ENCODE measurements around the gene BNIPL.

Gene BNIPL

GRCh38 chr1:151036356-151036755 lies at the start of gene BNIPL:
BNIPL (plus strand) TSS chr1:151036586; CDS start chr1:151036726, 140 bp downstream.
- Mint-ChIP-seq H3K9me3 (no peaks in the 10 kb centered on the region), H3K4me3 (no peak within 1 kb of the TSS), H3K27me3 (ENCODE audit: low read depth) (no peaks in the 10 kb centered on the region), H3K27ac (no peak within 1 kb of the TSS), H3K4me1 (no peaks in the 10 kb centered on the region), H3K36me3 (ENCODE audit: low read depth) (peaks cover 41% of the 10 kb centered on the region)
- TF ChIP-seq CTCF (IDR thresholded peaks at IDR 0.05; ENCODE audit: unreplicated experiment in 3 of 3): no peak

GRCh38 chr1:150987924-150988323 lies 48.5 kb upstream of the BNIPL start:
- no peaks in the 10 kb centered on the region for H3K9me3 Mint-ChIP-seq
- no peak for TF ChIP-seq CTCF (IDR thresholded peaks at IDR 0.05; ENCODE audit: unreplicated experiment in 3 of 3)
- no peaks in the 10 kb centered on the region for H3K4me1 Mint-ChIP-seq
- no peak overlapping the region for H3K27ac Mint-ChIP-seq
- peaks cover 4% of the 10 kb centered on the region for H3K27me3 Mint-ChIP-seq (ENCODE audit: low read depth)
- no peaks in the 10 kb centered on the region for H3K36me3 Mint-ChIP-seq (ENCODE audit: low read depth)
- H3K4me3 Mint-ChIP-seq: no peak overlapping the region

GRCh38 chr1:150992626-150993025 lies 43.8 kb upstream of the BNIPL start:
- peak overlapping the region in 1 of 3 experiments; percentile 18 for H3K27ac Mint-ChIP-seq
- H3K27me3 Mint-ChIP-seq (ENCODE audit: low read depth): no peaks in the 10 kb centered on the region
- peaks cover 10% of the 10 kb centered on the region for H3K36me3 Mint-ChIP-seq (ENCODE audit: low read depth)
- H3K4me1 Mint-ChIP-seq: peaks cover 5% of the 10 kb centered on the region
- H3K9me3 Mint-ChIP-seq: no peaks in the 10 kb centered on the region
- no peak overlapping the region for H3K4me3 Mint-ChIP-seq
- TF ChIP-seq CTCF (IDR thresholded peaks at IDR 0.05; ENCODE audit: unreplicated experiment in 3 of 3): no peak

GRCh38 chr1:150994248-150994647 lies 42.1 kb upstream of the BNIPL start:
- Mint-ChIP-seq H3K36me3 (ENCODE audit: low read depth) (peaks cover 21% of the 10 kb centered on the region), H3K27ac (no peak overlapping the region), H3K4me3 (no peak overlapping the region), H3K9me3 (no peaks in the 10 kb centered on the region), H3K4me1 (peaks cover 5% of the 10 kb centered on the region), H3K27me3 (ENCODE audit: low read depth) (no peaks in the 10 kb centered on the region)
- no peak for TF ChIP-seq CTCF (IDR thresholded peaks at IDR 0.05; ENCODE audit: unreplicated experiment in 3 of 3)

- H3K36me3 Mint-ChIP-seq (ENCODE audit: low read depth): peaks cover 24% of the 10 kb centered on the region
- H3K4me3 Mint-ChIP-seq: no peak overlapping the region
- no peak for TF ChIP-seq CTCF (IDR thresholded peaks at IDR 0.05; ENCODE audit: unreplicated experiment in 3 of 3)
- peaks cover 5% of the 10 kb centered on the region for H3K4me1 Mint-ChIP-seq
- no peaks in the 10 kb centered on the region for H3K27me3 Mint-ChIP-seq (ENCODE audit: low read depth)
- no peak overlapping the region for H3K27ac Mint-ChIP-seq
- H3K9me3 Mint-ChIP-seq: no peaks in the 10 kb centered on the region
These were observed 40.9 kb upstream of the BNIPL start for GRCh38 chr1:150995460-150995859.

GRCh38 chr1:150995896-150996295 lies 40.5 kb upstream of the BNIPL start:
- no peaks in the 10 kb centered on the region for H3K9me3 Mint-ChIP-seq
- no peak overlapping the region for H3K27ac Mint-ChIP-seq
- H3K4me3 Mint-ChIP-seq: no peak overlapping the region
- H3K27me3 Mint-ChIP-seq (ENCODE audit: low read depth): no peaks in the 10 kb centered on the region
- peak; percentile 85 to 90 (median 86) for TF ChIP-seq CTCF (IDR thresholded peaks at IDR 0.05; ENCODE audit: unreplicated experiment in 3 of 3)
- H3K36me3 Mint-ChIP-seq (ENCODE audit: low read depth): peaks cover 27% of the 10 kb centered on the region
- peaks cover 5% of the 10 kb centered on the region for H3K4me1 Mint-ChIP-seq
